Body of pancreas (tissue), 4 donors: ENCODE data around the gene C19orf73. TPM values are rescaled to one million over a fixed set of nuclear protein-coding genes. Genes with fewer than 3 reads are reported as not detected.

Source experiments
- ATAC-seq: fragments of 150-250 bp; one replicate; pipeline ENCODE4 v1.9.1; 2016
- DNase-seq, 4 donors: peaks; one replicate each; pipeline ENCODE4 v3.0.0-alpha.2; 2019
- H3K27ac ChIP-seq, 4 donors: fragments of 200-600 bp; sonication (generic); 1 replicate in 3 of 4; 2 replicates in 1 of 4; pipeline versions ENCODE4 v1.5.1 to v1.6.1; 2016 to 2019; ENCODE audit warnings: mild to moderate bottlenecking in 1 of 4, mixed read lengths in 1 of 4, moderate library complexity in 1 of 4
- H3K27me3 ChIP-seq, 2 donors: fragments of 200-600 bp; sonication (generic); one replicate each; pipeline ENCODE4 v1.6.0; 2016; ENCODE audit warnings: mild to moderate bottlenecking in 1 of 2
- H3K36me3 ChIP-seq, 2 donors: fragments of 200-600 bp; sonication (generic); replicated peaks in 1 of 2; 2 replicates each; pipeline ENCODE4 v1.5.1; 2016; ENCODE audit warnings: low read depth in 2 of 2; ENCODE audit not compliant: insufficient read depth in 1 of 2
- H3K4me1 ChIP-seq: fragments of 200-600 bp; sonication (generic); one replicate; pipeline ENCODE4 v1.6.0; 2016
- H3K4me3 ChIP-seq, 2 donors: fragments of 200-600 bp; sonication (generic); 1 replicate in 1 of 2; 2 replicates in 1 of 2; pipeline ENCODE4 v1.5.1; 2016 to 2019
- H3K9me3 ChIP-seq, 3 donors: fragments of 200-600 bp; sonication (generic); 1 replicate in 2 of 3; 2 replicates in 1 of 3; pipeline ENCODE4 v1.5.1; 2016
- POLR2A ChIP-seq, 3 donors: fragments of 450-650 bp; IDR thresholded peaks; one replicate each; pipeline ENCODE4 v1.6.1; 2016; ENCODE audit warnings: antibody characterized with exemption in 3 of 3, mild to moderate bottlenecking in 2 of 3
- WGBS, 2 donors: methylation state at CpG; one replicate each; pipeline ENCODE4 v1.1.5; 2017; 5-methylcytosine and 5-hydroxymethylcytosine counted together
- intact Hi-C: fragments of 100-400 bp; cut with DNase I; formaldehyde crosslinking; loops from one replicate; pipeline ENCODE4 v1.15.1; 2023
- total RNA-seq, 2 donors: library from RNA; depleted of rRNA; stranded (reverse); fragments of >200 nt; gene quantifications; one replicate each; pipeline ENCODE4 v1.1.0, GENCODE V29; 2016
- TF ChIP-seq, protein P1 (sequence below), 7 experiments: fragments of 450-650 bp in 4 of 7; fragments of 200-600 bp in 3 of 7; sonication (generic) in 3 of 7; IDR thresholded peaks; one replicate each; pipeline ENCODE4 v1.5.1; 2016 to 2019; ENCODE audit warnings: antibody characterized with exemption in 7 of 7

The C19orf73 gene
- total RNA-seq, 2 donors from 2014 or later: 2.3 TPM; not detected in 1

GRCh38 chr19:49085020-49085867 lies 33.7 kb downstream of the C19orf73 start, which contains the start of gene SNRNP70:
TSS of gene SNRNP70 (plus strand) at chr19:49085451. CDS start at chr19:49086415, 964 bp downstream.
- Histone ChIP-seq H3K4me3 (peak within 1 kb of the TSS; percentile 50 to 71), H3K4me1 (peaks cover 49% of the 10 kb centered on the region), H3K9me3 (no peaks in the 10 kb centered on the region), H3K27ac (peak within 1 kb of the TSS; percentile 75 to 84 (median 82)), H3K27me3 (no peaks in the 10 kb centered on the region), H3K36me3 (peaks cover 2 to 7% of the 10 kb centered on the region in 2 donors)
- ATAC-seq (peak; percentile 98), DNase-seq (peak; percentile 99 to 100 (median 100))
- intact Hi-C loops: no loop called here
- WGBS, 2 donors: 0 to 1% methylated on average over 27 to 86 of the region's 89 CpGs
- TF ChIP-seq, protein P1, sequence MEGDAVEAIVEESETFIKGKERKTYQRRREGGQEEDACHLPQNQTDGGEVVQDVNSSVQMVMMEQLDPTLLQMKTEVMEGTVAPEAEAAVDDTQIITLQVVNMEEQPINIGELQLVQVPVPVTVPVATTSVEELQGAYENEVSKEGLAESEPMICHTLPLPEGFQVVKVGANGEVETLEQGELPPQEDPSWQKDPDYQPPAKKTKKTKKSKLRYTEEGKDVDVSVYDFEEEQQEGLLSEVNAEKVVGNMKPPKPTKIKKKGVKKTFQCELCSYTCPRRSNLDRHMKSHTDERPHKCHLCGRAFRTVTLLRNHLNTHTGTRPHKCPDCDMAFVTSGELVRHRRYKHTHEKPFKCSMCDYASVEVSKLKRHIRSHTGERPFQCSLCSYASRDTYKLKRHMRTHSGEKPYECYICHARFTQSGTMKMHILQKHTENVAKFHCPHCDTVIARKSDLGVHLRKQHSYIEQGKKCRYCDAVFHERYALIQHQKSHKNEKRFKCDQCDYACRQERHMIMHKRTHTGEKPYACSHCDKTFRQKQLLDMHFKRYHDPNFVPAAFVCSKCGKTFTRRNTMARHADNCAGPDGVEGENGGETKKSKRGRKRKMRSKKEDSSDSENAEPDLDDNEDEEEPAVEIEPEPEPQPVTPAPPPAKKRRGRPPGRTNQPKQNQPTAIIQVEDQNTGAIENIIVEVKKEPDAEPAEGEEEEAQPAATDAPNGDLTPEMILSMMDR (IDR thresholded peaks at IDR 0.05): peak in 2 of 7 experiments; percentile 12 to 21
- TF ChIP-seq POLR2A (IDR thresholded peaks at IDR 0.05): peak; percentile 81 to 95 (median 93)

GRCh38 chr19:49084206-49085019 lies 34.5 kb downstream of the C19orf73 start:
- ATAC-seq: no peak
- Histone ChIP-seq H3K4me1 (peaks cover 45% of the 10 kb centered on the region), H3K27me3 (no peaks in the 10 kb centered on the region), H3K27ac (peak overlapping the region; percentile 75 to 84 (median 82)), H3K4me3 (no peak overlapping the region), H3K36me3 (peaks cover 0 to 3% of the 10 kb centered on the region in 2 donors), H3K9me3 (no peaks in the 10 kb centered on the region)
- intact Hi-C loops: no loop called here
- TF ChIP-seq, protein P1 (IDR thresholded peaks at IDR 0.05): no peak
- TF ChIP-seq POLR2A (IDR thresholded peaks at IDR 0.05): no peak
- peak in 2 of 4 donors; percentile 35 to 57 for DNase-seq
- 49 to 51% methylated on average over 26 of the region's 26 CpGs for WGBS, 2 donors

DNA sequence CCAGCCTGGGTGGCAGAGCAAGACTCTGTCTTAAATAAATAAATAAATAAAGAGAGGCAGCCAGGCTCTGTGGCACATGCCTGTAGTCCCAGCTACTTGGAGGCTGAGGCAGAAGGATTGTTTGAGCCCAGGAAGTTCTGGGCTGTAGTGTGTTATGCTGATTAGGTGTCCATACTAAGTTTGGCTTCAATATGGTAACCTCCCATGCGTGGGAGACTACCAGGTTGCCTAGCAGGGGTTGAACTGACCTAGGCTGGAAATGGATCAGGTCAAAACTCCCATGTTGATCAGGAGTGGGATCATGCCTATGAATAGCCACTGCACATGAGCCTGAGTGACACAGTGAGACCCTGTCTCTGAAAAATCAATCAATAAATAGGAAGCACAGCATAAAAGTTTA lies 37.7 kb downstream of the C19orf73 start:
- Histone ChIP-seq H3K36me3 (no peaks in the 10 kb centered on the region), H3K4me3 (no peak overlapping the region), H3K9me3 (no peaks in the 10 kb centered on the region), H3K27me3 (no peaks in the 10 kb centered on the region), H3K27ac (no peak overlapping the region), H3K4me1 (peaks cover 14% of the 10 kb centered on the region)
- ATAC-seq (no peak), DNase-seq (no peak)
- no peak for TF ChIP-seq POLR2A (IDR thresholded peaks at IDR 0.05)
- TF ChIP-seq, protein P1 (IDR thresholded peaks at IDR 0.05): no peak
- intact Hi-C loops: no loop called here
- 75 to 90% methylated on average over 1 of the region's 1 CpG for WGBS, 2 donors

- TF ChIP-seq, protein P1 (IDR thresholded peaks at IDR 0.05): no peak
- no peak for TF ChIP-seq POLR2A (IDR thresholded peaks at IDR 0.05)
- no peak for ATAC-seq
- 66 to 82% methylated on average over 4 of the region's 4 CpGs for WGBS, 2 donors
- no peaks in the 10 kb centered on the region for H3K36me3 ChIP-seq
- intact Hi-C loops: no loop called here
- no peak overlapping the region for H3K27ac ChIP-seq
- DNase-seq: no peak
- no peaks in the 10 kb centered on the region for H3K27me3 ChIP-seq
- H3K4me1 ChIP-seq: peaks cover 12% of the 10 kb centered on the region
- no peaks in the 10 kb centered on the region for H3K9me3 ChIP-seq
- no peak overlapping the region for H3K4me3 ChIP-seq
Measured at GRCh38 chr19:49080392-49080791, 38.6 kb downstream of the C19orf73 start.
